Left forelimb (tissue), 1 donor: ENCODE measurements around the gene FAAP24.
"Not testable (repeated sequence)": the region's sequence is repeated elsewhere in the genome, so short reads cannot be mapped to it uniquely, and the experiment has no call there.

Experiments used
- DNase-seq: peaks from one replicate; pipeline ENCODE4 v3.0.0-alpha.2; 2018; ENCODE audit warnings: low spot score

Gene FAAP24

GRCh38 chr19:33000510-33000909, 28.5 kb downstream of the FAAP24 start:
- DNase-seq = no peak

GRCh38 chr19:33000910-33001309, 28.9 kb downstream of the FAAP24 start:
- no peak for DNase-seq

- not testable (repeated sequence) for DNase-seq
Measured at GRCh38 chr19:33002126-33002865, 30.3 kb downstream of the FAAP24 start.

GRCh38 chr19:33003424-33004024, 31.5 kb downstream of the FAAP24 start:
- not testable (repeated sequence) for DNase-seq

- DNase-seq = no peak
Measured at GRCh38 chr19:33005440-33005839, 33.4 kb downstream of the FAAP24 start.

GRCh38 chr19:33008738-33009137, 36.7 kb downstream of the FAAP24 start:
- no peak for DNase-seq

GRCh38 chr19:33010891-33011290, 38.8 kb downstream of the FAAP24 start:
- not testable (repeated sequence) for DNase-seq

GRCh38 chr19:33022472-33023116, 50.6 kb downstream of the FAAP24 start:
- DNase-seq = no peak

GRCh38 chr19:33024398-33024797, 52.4 kb downstream of the FAAP24 start:
- no peak for DNase-seq

- DNase-seq = not testable (repeated sequence)
Measured at GRCh38 chr19:33025468-33026238, 53.6 kb downstream of the FAAP24 start.

GRCh38 chr19:33026602-33027001, 54.6 kb downstream of the FAAP24 start:
- not testable (repeated sequence) for DNase-seq
